DOHH2 (cell line): ENCODE measurements around the gene ST6GALNAC1.

Source experiments
- H3F3A ChIP-seq: fragments of 200-600 bp; sonication (generic), shearing (Covaris generic); 2 replicates; pipeline ENCODE4 v1.6.0; 2016; ENCODE audit warnings: antibody characterized with exemption, mild to moderate bottlenecking; ENCODE audit not compliant: control insufficient read depth, insufficient read depth
- H3K27ac ChIP-seq: fragments of 200-600 bp; sonication (generic); 2 replicates; pipeline ENCODE4 v1.5.1; 2014; ENCODE audit warnings: low read depth, mild to moderate bottlenecking, low read length, moderate library complexity
- H3K27me3 ChIP-seq: fragments of 200-600 bp; sonication (generic); 2 replicates; pipeline ENCODE4 v1.6.1; 2014; ENCODE audit warnings: mild to moderate bottlenecking, low read length, mixed read lengths; ENCODE audit not compliant: control insufficient read depth
- H3K36me3 ChIP-seq: fragments of 200-600 bp; sonication (generic); 2 replicates; pipeline ENCODE4 v1.6.1; 2014; ENCODE audit warnings: mild to moderate bottlenecking, low read length, moderate library complexity, mixed read lengths; ENCODE audit not compliant: control insufficient read depth
- H3K4me1 ChIP-seq: fragments of 200-600 bp; sonication (generic); 2 replicates; pipeline ENCODE4 v1.6.1; 2014; ENCODE audit warnings: mild to moderate bottlenecking, low read length, mixed read lengths; ENCODE audit not compliant: control insufficient read depth
- H3K4me2 ChIP-seq: fragments of 200-600 bp; sonication (generic); 2 replicates; pipeline ENCODE4 v1.6.0; 2014; ENCODE audit warnings: mild to moderate bottlenecking, low read length, moderate library complexity
- H3K4me3 ChIP-seq: fragments of 200-600 bp; sonication (generic); 2 replicates; pipeline ENCODE4 v1.5.1; 2014; ENCODE audit warnings: mild to moderate bottlenecking, low read length, mixed read lengths
- H3K79me2 ChIP-seq: fragments of 200-600 bp; sonication (generic); 2 replicates; pipeline ENCODE4 v1.6.1; 2014; ENCODE audit warnings: mild to moderate bottlenecking, low read length, mixed read lengths; ENCODE audit not compliant: control insufficient read depth
- H3K9me2 ChIP-seq: fragments of 200-600 bp; sonication (generic); replicated peaks from 2 replicates; pipeline ENCODE4 v1.6.1; 2014; ENCODE audit warnings: mild to moderate bottlenecking, low read length, mixed read lengths; ENCODE audit not compliant: control insufficient read depth
- H3K9me3 ChIP-seq: fragments of 200-600 bp; sonication (generic); 2 replicates; pipeline ENCODE4 v1.6.1; 2014; ENCODE audit warnings: antibody characterized with exemption, low read length, mixed read lengths; ENCODE audit not compliant: control insufficient read depth, insufficient read depth
- H4K20me1 ChIP-seq: fragments of 200-600 bp; sonication (generic); 2 replicates; pipeline ENCODE4 v1.6.0; 2014; ENCODE audit warnings: low read depth, mild to moderate bottlenecking, antibody characterized with exemption, low read length, moderate library complexity; ENCODE audit not compliant: control insufficient read depth, insufficient read depth
- CTCF ChIP-seq: fragments of 200-600 bp; sonication (generic); IDR thresholded peaks from one replicate; pipeline ENCODE4 v1.5.1; 2014; ENCODE audit warnings: antibody characterized with exemption, mild to moderate bottlenecking, low read depth, low read length; ENCODE audit not compliant: poor library complexity, severe bottlenecking
- EZH2phosphoT487 ChIP-seq: fragments of 200-600 bp; sonication (generic); IDR thresholded peaks from 2 replicates; pipeline ENCODE4 v1.6.1; 2017; ENCODE audit warnings: borderline replicate concordance, mild to moderate bottlenecking, antibody characterized with exemption, low read length, moderate library complexity, mixed read lengths

Gene ST6GALNAC1

DNA sequence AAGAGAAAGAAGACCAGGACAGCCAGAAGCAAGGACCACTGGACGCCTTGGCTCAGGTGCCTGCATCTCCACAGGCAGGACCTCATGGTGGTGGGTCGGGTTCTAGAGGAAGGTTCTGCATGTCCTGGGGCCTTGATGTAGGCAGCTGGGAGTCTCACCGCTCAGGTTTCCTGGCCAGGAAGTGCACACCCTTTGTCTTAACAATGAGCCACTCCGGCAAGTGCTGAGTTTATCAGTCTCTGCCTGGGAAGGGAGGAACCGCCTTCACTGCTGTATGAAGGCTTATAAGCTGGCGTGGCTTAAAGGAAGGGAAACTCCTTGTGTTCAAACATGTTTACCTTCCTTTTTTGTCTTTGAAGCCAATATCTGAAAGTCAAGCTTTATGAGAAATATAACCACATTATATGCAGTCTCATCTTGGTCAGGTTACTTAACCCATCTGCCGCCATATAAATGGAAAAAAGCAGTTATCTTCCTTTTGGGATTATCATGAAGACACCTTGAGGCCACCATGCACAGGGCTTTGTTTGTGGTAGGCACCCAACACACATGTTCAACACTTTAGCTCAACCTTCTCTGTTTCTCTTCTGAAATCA, at the start of gene ST6GALNAC1:
Gene ST6GALNAC1, minus strand, starts transcription at position 205 of the 596 bp plus-strand sequence. Its CDS starts 119 bp downstream, at position 86.
- no peaks in the 10 kb centered on the region for H3K36me3 ChIP-seq
- H3K9me2 ChIP-seq = no peaks in the 10 kb centered on the region
- H3K4me1 ChIP-seq = no peaks in the 10 kb centered on the region
- no peaks in the 10 kb centered on the region for H3F3A ChIP-seq
- H3K79me2 ChIP-seq = no peaks in the 10 kb centered on the region
- H3K4me2 ChIP-seq = no peak within 1 kb of the TSS
- peaks cover 19% of the 10 kb centered on the region for H3K27me3 ChIP-seq
- H3K9me3 ChIP-seq = no peaks in the 10 kb centered on the region; the same call in 1 of the 2 replicates
- TF ChIP-seq CTCF (no peak), EZH2phosphoT487 (no peak)
- no peak within 1 kb of the TSS for H3K27ac ChIP-seq
- no peak within 1 kb of the TSS for H3K4me3 ChIP-seq
- H4K20me1 ChIP-seq = no peaks in the 10 kb centered on the region

GRCh38 chr17:76691379-76692191, 48.0 kb upstream of the ST6GALNAC1 start:
- TF ChIP-seq CTCF (no peak), EZH2phosphoT487 (no peak)
- Histone ChIP-seq H3K79me2 (no peaks in the 10 kb centered on the region), H3K4me2 (no peak overlapping the region), H3K36me3 (no peaks in the 10 kb centered on the region), H3K4me3 (no peak overlapping the region), H3K9me2 (no peaks in the 10 kb centered on the region), H3K27me3 (peaks cover 19% of the 10 kb centered on the region), H3K4me1 (no peaks in the 10 kb centered on the region), H4K20me1 (no peaks in the 10 kb centered on the region), H3K27ac (no peak overlapping the region), H3F3A (no peaks in the 10 kb centered on the region), H3K9me3 (no peaks in the 10 kb centered on the region)

- Histone ChIP-seq H3K9me2 (no peaks in the 10 kb centered on the region), H3K9me3 (no peaks in the 10 kb centered on the region), H3K36me3 (no peaks in the 10 kb centered on the region), H3K4me2 (no peak overlapping the region), H3F3A (no peaks in the 10 kb centered on the region), H3K4me3 (no peak overlapping the region), H3K4me1 (no peaks in the 10 kb centered on the region), H4K20me1 (no peaks in the 10 kb centered on the region), H3K79me2 (no peaks in the 10 kb centered on the region), H3K27ac (no peak overlapping the region), H3K27me3 (peaks cover 14% of the 10 kb centered on the region)
- TF ChIP-seq EZH2phosphoT487 = no peak
- TF ChIP-seq CTCF = no peak
These were observed 47.2 kb upstream of the ST6GALNAC1 start for GRCh38 chr17:76690596-76691280.
